Suprapubic skin (tissue), 4 donors: ENCODE results near the gene TRPC4. TPM values are rescaled to one million over a fixed set of nuclear protein-coding genes. Genes with fewer than 3 reads are reported as not detected.
"Not testable (repeated sequence)": the region's sequence is repeated elsewhere in the genome, so short reads cannot be mapped to it uniquely, and the experiment has no call there.

Experiments used
- DNase-seq, 2 donors: peaks; one replicate each; pipeline ENCODE4 v3.0.0-alpha.2; 2019; ENCODE audit warnings: low spot score in 2 of 2
- H3K27ac ChIP-seq: fragments of 200-600 bp; sonication (generic); one replicate; pipeline ENCODE4 v1.5.1; 2019
- H3K27me3 ChIP-seq: fragments of 200-600 bp; sonication (generic); one replicate; pipeline ENCODE4 v1.5.1; 2019
- H3K36me3 ChIP-seq: fragments of 200-600 bp; sonication (generic); one replicate; pipeline ENCODE4 v1.5.1; 2019
- H3K4me1 ChIP-seq: fragments of 200-600 bp; sonication (generic); one replicate; pipeline ENCODE4 v1.5.1; 2019
- H3K4me3 ChIP-seq: fragments of 200-600 bp; sonication (generic); one replicate; pipeline ENCODE4 v1.5.1; 2019; ENCODE audit warnings: mild to moderate bottlenecking
- H3K9me3 ChIP-seq: fragments of 200-600 bp; sonication (generic); one replicate; pipeline ENCODE4 v1.5.1; 2019
- EP300 ChIP-seq: sonication (generic); formaldehyde crosslinking; IDR thresholded peaks from one replicate; pipeline ENCODE4 v1.6.1; 2017; ENCODE audit warnings: antibody characterized with exemption
- POLR2A ChIP-seq, 2 donors: fragments of 450-650 bp; IDR thresholded peaks; one replicate each; pipeline ENCODE4 v1.6.1; 2017; ENCODE audit warnings: antibody characterized with exemption in 2 of 2, mild to moderate bottlenecking in 2 of 2, moderate library complexity in 2 of 2
- POLR2AphosphoS5 ChIP-seq, 3 donors: sonication (generic); formaldehyde crosslinking; IDR thresholded peaks; one replicate each; pipeline ENCODE4 v1.6.1; 2017; ENCODE audit warnings: antibody characterized with exemption in 3 of 3
- whole genome bisulfite sequencing: methylation state at CpG from one replicate; pipeline ENCODE4 v1.1.5; 2018; 5-methylcytosine and 5-hydroxymethylcytosine counted together
- total RNA-seq, 4 donors: library from RNA; depleted of rRNA; stranded (reverse); fragments of >200 nt; gene quantifications; one replicate each; pipeline ENCODE4 v1.1.0, GENCODE V29; 2016
- TF ChIP-seq, protein P1 (sequence below), 2 donors: fragments of 200-600 bp in 1 of 2; fragments of 450-650 bp in 1 of 2; sonication (generic) in 1 of 2; IDR thresholded peaks; one replicate each; pipeline ENCODE4 v1.5.1; 2016 to 2019; ENCODE audit warnings: antibody characterized with exemption in 2 of 2, mild to moderate bottlenecking in 1 of 2, moderate library complexity in 1 of 2

Gene TRPC4
- total RNA-seq, 4 donors from 2014 or later = 0.32 TPM; not detected in 3

DNA sequence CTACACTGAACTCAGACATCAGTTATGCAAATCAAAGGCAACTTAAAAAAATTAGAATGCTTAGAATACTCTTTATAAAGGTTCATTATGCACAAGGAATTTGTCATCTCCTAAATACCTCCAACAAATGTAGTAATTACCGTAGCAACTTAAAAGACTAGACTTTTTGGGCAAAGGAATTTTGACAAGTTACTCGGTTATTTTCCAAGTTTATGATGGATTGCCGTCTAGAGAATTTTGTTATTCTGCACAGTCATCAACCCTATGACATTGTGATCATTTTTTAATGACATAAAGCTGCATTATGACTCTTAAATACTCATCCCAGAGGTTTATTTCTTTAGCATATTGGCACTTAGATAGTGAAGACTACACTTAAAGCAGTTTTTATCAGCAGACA, 71.9 kb downstream of the TRPC4 start:
- 43% methylated on average over 3 of the region's 3 CpGs for WGBS
- no peak overlapping the region for H3K4me3 ChIP-seq
- no peak for DNase-seq

DNA sequence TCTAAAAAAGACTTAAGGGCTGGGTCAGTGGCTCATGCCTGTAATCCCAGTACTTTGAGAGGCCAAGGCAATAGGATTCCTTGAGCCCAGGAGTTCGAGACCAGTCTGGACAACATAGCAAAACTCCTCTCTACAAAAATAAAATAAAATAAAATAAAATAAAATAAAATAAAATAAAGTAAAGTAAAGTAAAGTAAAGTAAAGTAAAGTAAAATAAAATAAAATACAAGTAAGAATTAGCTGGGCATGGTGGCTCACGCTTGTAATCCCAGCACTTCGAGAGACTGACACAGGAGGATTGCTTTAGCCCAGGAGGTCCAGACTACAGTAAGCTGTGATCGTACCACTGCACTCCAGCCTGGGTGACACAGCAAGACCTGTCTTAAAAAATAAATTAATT, 72.8 kb downstream of the TRPC4 start:
- WGBS = 88% methylated on average over 4 of the region's 4 CpGs
- H3K4me3 ChIP-seq, H3K9me3 ChIP-seq, H3K27me3 ChIP-seq, H3K36me3 ChIP-seq, H3K27ac ChIP-seq, H3K4me1 ChIP-seq, DNase-seq: not testable (repeated sequence)

More for the DNA sequence above, 71.9 kb downstream of the TRPC4 start:
- TF ChIP-seq, protein P1, sequence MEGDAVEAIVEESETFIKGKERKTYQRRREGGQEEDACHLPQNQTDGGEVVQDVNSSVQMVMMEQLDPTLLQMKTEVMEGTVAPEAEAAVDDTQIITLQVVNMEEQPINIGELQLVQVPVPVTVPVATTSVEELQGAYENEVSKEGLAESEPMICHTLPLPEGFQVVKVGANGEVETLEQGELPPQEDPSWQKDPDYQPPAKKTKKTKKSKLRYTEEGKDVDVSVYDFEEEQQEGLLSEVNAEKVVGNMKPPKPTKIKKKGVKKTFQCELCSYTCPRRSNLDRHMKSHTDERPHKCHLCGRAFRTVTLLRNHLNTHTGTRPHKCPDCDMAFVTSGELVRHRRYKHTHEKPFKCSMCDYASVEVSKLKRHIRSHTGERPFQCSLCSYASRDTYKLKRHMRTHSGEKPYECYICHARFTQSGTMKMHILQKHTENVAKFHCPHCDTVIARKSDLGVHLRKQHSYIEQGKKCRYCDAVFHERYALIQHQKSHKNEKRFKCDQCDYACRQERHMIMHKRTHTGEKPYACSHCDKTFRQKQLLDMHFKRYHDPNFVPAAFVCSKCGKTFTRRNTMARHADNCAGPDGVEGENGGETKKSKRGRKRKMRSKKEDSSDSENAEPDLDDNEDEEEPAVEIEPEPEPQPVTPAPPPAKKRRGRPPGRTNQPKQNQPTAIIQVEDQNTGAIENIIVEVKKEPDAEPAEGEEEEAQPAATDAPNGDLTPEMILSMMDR (IDR thresholded peaks at IDR 0.05) = no peak
- no peak for TF ChIP-seq EP300
- Histone ChIP-seq H3K9me3 (no peaks in the 10 kb centered on the region), H3K27ac (no peak overlapping the region), H3K27me3 (no peaks in the 10 kb centered on the region), H3K4me1 (no peaks in the 10 kb centered on the region), H3K36me3 (no peaks in the 10 kb centered on the region)

DNA sequence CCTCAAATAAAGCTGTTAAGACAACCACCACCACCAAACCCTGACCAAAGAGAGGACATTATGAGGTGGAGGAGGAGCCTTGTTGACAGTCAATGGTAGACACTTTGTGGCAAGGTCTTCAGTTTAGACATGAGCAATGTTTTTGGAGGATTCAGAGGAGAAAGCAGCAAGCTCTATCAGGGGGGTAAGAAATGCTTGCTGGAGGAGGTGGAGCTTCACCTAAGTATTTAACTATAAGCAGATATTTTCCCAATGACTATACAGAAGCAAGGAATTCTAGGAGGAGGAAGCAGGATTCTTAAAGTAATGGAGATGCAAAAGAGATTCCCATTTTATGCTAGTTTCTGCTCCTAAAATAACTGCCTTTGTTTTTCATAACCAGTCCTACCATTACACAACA, 74.2 kb downstream of the TRPC4 start:
- no peak for TF ChIP-seq POLR2A (IDR thresholded peaks at IDR 0.05)
- TF ChIP-seq, protein P1 (IDR thresholded peaks at IDR 0.05) = no peak
- TF ChIP-seq EP300 = no peak
- TF ChIP-seq POLR2AphosphoS5 (IDR thresholded peaks at IDR 0.05) = no peak
- H3K27me3 ChIP-seq = no peaks in the 10 kb centered on the region
- H3K4me1 ChIP-seq = no peaks in the 10 kb centered on the region
- no peak for DNase-seq
- no peak overlapping the region for H3K4me3 ChIP-seq
- no peaks in the 10 kb centered on the region for H3K36me3 ChIP-seq
- no peaks in the 10 kb centered on the region for H3K9me3 ChIP-seq
- no peak overlapping the region for H3K27ac ChIP-seq

DNA sequence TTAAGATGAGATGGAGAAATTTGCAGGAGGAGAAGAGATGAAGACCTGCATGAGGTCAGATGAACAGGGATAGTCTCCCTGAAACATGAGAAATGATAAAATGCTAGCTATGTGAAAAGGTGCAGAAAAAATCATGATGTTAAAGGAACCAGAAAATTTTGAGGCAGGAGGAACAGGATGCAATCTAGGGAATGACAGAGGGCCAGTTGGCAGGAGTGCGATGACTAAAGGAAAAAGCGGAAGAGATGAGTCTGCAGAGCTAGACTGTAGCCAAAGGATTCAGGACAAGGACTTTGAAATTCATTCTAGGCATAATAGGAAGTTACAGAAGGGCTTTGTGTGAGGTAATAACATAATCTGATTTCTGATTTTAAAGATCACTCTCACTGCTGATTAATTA, 77.9 kb downstream of the TRPC4 start:
- Histone ChIP-seq H3K36me3 (no peaks in the 10 kb centered on the region), H3K4me1 (no peaks in the 10 kb centered on the region), H3K27me3 (no peaks in the 10 kb centered on the region), H3K27ac (no peak overlapping the region), H3K4me3 (no peak overlapping the region), H3K9me3 (no peaks in the 10 kb centered on the region)
- 68% methylated on average over 2 of the region's 2 CpGs for WGBS
- no peak for TF ChIP-seq EP300
- TF ChIP-seq POLR2AphosphoS5 (IDR thresholded peaks at IDR 0.05) = no peak
- TF ChIP-seq, protein P1 (IDR thresholded peaks at IDR 0.05) = no peak
- TF ChIP-seq POLR2A (IDR thresholded peaks at IDR 0.05) = no peak
- no peak for DNase-seq

DNA sequence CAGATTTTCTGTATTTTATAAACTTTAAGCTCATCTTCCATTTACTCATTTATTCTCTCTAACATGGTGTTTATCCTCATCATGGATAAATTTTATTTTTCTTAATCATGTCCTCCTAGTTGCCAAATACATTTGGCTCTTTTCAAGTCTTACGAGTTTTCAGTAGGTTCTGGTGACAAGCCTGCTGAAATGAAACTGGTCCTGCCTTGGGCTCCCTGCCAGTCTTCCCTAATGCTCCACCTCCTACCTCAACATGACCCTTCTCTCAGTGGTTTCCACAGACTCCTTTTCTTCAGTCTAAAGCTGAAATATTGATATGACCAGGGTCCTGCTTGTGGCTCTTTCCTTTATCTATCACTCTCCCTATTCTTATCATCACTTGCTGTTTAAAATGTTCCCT, 81.2 kb downstream of the TRPC4 start:
- DNase-seq = no peak
- no peak overlapping the region for H3K4me3 ChIP-seq
- H3K36me3 ChIP-seq = no peaks in the 10 kb centered on the region
- TF ChIP-seq POLR2A (IDR thresholded peaks at IDR 0.05) = no peak
- TF ChIP-seq POLR2AphosphoS5 (IDR thresholded peaks at IDR 0.05) = no peak
- TF ChIP-seq EP300 = no peak
- TF ChIP-seq, protein P1 (IDR thresholded peaks at IDR 0.05) = no peak
- 59% methylated on average over 1 of the region's 1 CpG for WGBS
- H3K4me1 ChIP-seq = no peaks in the 10 kb centered on the region
- H3K9me3 ChIP-seq = no peaks in the 10 kb centered on the region
- H3K27me3 ChIP-seq = no peaks in the 10 kb centered on the region
- H3K27ac ChIP-seq = no peak overlapping the region

DNA sequence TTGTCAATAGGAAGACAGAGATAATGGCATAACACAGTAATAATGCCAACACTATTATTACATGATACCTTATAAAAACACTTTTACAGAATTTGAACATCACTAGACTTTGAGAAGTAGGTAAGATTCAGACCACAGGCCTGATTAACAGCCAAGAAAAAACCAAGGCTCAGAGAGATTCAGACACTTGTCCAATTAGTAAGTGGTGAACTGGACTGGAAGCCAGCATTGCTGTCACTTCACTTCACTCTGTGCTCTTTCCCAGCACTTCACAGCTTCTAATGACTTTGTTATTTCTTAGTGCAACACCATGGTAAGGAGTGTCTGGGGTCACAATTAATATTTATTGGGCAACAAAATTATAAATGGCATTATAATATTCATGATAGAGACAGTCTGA, 91.9 kb downstream of the TRPC4 start:
- no peaks in the 10 kb centered on the region for H3K4me1 ChIP-seq
- H3K36me3 ChIP-seq = no peaks in the 10 kb centered on the region
- no peak for DNase-seq
- TF ChIP-seq POLR2AphosphoS5 (IDR thresholded peaks at IDR 0.05) (no peak), EP300 (no peak), POLR2A (IDR thresholded peaks at IDR 0.05) (no peak)
- TF ChIP-seq, protein P1 (IDR thresholded peaks at IDR 0.05) = no peak
- no peak overlapping the region for H3K27ac ChIP-seq
- no peak overlapping the region for H3K4me3 ChIP-seq
- H3K27me3 ChIP-seq = no peaks in the 10 kb centered on the region
- no peaks in the 10 kb centered on the region for H3K9me3 ChIP-seq
